HG02981 (cell line): ENCODE results near the gene NAALADL2.
"Not testable (repeated sequence)": the region's sequence is repeated elsewhere in the genome, so short reads cannot be mapped to it uniquely, and the experiment has no call there.

Source experiments
- ATAC-seq: cut with Tn5 transposase; IDR thresholded peaks from one replicate; pipeline ENCODE4 v1.9.1; 2021; ENCODE audit warnings: mild to moderate bottlenecking, moderate library complexity; ENCODE audit not compliant: unreplicated experiment

The NAALADL2 gene

DNA sequence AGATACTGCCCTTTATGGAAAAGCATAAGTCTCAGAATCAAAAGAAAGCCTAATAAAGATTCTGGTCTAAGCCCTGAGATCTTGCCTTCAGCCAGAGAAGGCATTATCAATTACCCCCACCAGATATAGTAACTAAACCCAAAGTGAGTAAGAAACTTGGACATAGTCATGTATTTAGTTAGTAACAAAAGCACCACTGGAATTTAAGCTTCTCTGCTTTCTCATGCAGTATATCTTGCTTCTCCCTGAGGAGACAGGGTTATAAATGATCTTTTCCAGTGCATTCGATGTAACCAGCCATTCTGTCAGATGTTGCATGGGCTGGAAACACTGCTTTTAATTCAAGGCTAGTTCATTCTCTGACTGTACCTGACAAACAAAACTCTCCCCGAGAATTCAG, 946.7 kb downstream of the NAALADL2 start:
- no peak for ATAC-seq

DNA sequence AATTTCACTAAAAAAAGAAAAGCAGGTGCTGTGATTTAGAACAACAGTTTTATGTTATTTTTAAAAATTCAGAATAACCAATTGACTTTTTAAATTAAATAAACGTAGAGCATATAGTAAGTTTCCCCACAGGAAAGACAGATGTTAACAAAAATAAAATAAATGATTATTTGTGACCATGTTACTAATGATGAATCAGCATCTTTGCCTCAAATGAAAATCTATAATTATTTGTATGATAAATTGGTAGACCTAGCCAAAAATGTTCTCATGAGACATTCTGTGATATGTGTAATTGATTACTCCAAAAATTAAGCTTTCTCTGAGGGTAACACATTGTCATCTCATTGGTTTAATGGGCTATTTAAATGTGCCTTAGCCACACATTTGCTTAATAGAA, 948.0 kb downstream of the NAALADL2 start:
- ATAC-seq: no peak

DNA sequence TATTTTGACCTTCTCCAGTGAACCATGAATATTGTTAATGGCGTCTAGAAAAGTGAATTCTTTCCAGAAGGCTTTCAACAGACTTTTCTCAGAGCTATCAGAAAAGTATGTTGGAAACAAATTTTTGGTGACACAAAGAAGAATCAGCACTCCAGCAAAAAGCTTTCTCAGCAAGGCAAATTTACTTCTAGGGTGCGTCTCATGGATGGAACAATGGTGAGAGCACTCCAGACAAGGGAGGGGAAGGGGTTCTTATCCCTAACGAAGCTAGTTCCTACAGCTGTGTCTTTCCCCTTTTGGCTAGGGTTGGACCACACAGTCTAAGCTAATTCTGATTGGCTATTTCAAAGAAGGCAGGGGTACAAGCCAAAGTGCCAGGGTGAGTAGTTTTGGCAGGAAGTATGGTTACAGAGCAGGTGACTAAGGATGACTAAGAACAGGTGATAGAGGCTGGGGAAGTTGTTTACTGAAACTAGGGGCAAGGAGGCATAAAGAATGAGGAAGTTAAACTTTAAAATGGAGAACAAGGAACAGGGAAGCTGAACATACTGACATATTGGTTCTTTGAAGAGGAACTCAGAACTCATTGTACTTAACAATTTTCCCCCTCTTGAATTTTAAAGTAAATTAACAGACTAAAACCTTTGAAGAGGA, 959.8 kb downstream of the NAALADL2 start:
- ATAC-seq: peak; percentile 72

DNA sequence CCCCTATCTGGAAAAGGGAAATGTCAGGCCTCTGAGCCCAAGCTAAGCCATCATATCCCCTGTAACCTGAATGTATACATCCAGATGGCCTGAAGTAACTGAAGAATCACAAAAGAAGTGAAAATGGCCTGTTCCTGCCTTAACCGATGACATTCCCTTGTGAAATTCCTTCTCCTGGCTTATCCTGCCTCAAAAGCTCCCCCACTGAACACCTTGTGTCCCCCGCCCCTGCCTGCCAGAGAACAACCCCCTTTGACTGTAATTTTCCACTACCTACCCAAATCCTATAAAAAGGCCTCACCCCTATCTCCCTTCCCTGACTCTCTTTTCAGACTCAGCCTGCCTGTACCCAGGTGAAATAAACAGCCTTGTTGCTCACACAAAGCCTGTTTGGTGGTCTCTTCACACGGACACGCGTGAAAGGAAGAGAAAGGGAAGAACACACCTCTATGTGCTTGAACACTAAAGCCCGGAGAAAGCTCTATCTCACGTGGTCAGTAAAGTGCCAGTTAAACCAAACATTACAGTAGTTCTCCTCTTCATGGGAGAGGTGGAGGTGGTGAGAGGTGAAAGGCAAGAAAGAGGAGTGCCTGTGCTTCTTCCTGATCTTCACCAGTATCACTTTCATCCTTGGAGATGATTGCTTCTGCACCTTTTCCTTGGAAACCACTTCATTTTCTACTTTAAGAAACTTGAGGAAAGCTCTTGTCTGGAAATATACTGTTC, 963.8 kb downstream of the NAALADL2 start:
- ATAC-seq: not testable (repeated sequence)

DNA sequence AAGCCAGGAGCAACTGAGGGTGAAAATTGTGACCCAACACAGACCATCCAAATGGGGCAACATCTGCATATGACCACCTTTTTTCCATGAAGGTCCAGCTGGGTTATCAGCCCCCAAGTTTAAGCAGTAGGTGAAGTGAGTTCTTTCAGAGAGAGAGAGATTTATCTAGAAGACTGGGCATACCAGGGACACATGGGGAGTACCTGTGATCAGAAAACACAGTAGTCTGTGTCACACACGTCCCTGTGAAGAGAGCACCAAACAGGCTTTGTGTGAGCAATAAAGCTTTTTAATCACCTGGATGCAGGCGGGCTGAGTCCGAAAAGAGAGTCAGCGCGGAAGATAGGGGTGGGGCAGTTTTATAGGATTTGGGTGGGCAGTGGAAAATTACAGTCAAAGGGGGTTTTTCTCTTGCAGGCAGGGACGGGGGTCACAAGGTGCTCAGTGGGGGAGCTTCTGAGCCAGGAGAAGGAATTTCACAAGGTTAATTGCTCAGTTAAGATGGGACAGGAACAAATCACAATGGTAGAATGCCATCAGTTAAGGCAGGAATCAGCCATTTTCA, 966.0 kb downstream of the NAALADL2 start:
- ATAC-seq: not testable (repeated sequence)

DNA sequence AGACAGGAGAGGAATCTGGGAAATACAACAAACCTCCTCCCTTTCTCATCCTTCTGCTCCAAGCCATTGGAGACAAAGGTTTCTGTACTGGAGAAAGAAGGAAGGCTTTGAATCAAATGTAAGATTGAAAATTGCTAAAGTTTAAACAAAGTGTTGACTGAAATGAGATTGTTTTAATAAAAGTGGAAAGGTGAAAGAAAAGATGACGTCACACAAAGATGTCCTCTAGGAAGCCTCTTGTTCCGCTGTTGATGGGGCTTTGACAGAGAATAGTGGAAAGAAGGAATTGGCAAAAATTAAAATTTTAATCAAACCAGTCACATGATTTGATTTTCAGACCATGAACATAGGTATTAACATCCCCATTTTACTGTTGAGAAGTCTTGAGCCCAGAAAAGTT, 967.6 kb downstream of the NAALADL2 start:
- no peak for ATAC-seq

DNA sequence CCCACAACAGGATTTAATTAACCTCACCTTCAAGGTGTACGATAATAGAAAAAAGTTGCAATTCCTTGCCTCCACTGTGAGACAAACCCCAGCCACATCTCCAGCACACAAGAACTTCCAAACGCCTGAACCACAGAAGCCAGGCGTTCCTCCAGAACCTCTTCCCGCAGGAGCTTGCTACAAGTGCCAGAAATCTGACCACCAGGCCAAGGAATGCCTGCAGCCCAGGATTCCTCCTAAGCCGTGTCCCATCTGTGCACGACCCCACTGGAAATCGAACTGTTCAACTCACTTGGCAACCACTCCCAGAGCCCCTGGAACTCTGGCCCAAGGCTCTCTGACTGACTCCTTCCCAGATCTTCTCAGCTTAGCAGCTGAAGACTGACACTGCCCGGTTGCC, 970.7 kb downstream of the NAALADL2 start:
- ATAC-seq: not testable (repeated sequence)

DNA sequence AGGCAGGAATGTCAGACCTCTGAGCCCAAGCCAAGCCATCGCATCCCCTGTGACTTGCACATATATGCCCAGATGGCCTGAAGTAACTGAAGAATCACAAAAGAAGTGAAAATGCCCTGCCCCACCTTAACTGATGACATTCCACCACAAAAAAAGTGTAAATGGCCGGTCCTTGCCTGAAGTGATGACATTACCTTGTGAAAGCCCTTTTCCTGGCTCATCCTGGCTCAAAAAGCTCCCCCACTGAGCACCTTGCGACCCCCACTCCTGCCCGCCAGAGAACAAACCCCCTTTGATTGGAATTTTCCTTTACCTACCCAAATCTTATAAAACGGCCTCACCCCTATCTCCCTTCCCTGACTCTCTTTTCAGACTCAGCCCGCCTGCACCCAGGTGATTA, 976.6 kb downstream of the NAALADL2 start:
- not testable (repeated sequence) for ATAC-seq

DNA sequence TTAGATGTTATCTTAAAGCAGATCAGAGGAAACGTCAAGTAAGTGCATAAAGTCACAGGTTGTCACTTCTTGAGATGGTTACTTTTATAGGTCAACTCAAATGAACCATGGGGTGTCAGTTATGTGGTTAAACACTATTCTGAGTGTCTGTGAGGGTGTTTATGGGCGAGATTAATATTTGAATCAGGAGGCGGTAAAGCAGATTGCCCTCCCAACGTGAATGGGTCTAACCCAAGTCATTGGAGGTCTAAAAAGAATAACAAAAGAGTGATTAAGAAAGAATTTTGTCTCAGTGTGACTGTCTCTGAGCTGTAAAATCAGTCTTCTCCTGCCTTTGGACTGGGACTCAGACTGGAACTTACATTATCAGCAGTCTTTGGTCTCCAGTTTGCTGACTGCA, 977.5 kb downstream of the NAALADL2 start:
- ATAC-seq: no peak

DNA sequence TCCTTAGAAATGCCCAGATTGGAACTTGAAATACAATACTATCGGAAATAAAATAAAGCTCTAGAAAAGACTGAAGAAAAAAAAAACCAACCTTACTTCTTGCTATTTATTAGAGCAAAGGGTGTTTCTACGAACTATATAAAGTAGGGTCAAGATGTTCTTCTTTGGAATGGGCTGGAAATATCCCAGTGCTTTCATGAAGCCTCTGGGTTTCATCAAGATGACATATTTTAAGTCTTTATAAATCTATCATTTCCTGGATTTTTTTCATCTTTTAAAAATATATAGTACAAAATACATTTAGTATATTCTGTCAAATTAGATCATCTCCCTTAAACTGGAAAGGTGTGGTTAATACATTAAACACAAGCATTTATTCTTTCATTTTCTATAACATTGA, 978.8 kb downstream of the NAALADL2 start:
- no peak for ATAC-seq

DNA sequence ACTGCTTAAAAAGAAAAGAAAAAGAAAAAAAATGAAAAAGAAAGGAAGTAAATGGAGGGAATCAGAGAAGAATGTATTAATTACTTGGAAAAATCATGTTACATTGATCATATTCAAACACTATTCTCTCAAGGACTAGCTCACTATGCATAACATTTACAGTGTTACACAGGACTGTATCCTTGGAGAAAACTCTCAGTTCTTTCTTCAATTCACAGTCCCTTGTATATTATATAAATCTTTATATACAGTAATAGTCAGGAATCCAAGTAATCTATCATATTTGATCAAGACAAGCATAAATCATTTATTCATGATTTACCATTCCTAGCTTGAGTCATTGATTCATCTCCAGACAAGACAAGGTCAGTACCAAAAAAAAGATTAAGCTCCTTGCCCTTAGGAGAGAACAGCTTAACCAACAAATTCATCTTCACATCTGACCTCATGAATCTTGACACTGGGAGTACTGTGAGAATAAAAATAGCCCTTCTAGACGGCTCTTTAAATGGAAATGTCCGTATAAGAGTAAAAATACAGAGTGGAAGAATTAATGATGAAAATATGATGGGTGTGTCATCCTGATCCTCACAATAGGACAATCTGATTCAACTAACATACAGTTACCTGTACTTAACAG, 980.4 kb downstream of the NAALADL2 start:
- no peak for ATAC-seq

DNA sequence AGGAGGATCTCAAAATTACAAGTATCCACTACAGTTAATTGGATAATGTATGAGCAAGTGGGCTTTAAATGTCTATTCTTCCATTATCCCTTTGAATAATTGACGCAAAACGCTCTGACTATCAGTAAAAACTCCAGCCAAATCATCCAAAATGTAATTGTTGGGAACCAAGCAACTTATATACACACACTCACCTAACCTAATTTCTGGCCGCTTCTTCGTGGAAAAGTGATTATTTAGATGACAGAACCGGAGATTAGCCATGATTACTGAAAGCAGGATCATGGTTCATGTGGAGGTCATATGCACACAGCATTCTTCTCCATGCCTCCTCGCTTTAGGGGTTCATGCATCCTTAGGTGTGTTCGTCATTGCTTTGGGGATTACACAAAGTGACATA, 992.4 kb downstream of the NAALADL2 start:
- ATAC-seq: no peak

DNA sequence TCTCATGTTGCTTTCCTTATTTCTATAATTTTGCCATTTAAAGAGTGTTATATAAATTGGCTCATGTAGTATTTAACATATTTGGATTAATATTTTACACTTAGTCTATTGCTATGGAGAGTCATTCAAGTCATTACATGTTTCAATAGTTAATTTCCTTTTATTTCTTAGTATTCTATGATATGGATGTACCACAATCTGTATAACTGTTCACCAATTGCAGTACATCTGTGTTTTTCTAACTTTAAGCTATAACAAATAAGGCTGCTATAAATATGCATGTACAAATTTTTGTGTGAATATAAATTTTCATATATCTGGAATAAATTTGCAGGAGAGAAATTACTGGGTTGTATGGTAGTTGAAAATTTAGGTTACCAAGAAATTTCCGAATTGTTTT, 993.4 kb downstream of the NAALADL2 start:
- no peak for ATAC-seq

DNA sequence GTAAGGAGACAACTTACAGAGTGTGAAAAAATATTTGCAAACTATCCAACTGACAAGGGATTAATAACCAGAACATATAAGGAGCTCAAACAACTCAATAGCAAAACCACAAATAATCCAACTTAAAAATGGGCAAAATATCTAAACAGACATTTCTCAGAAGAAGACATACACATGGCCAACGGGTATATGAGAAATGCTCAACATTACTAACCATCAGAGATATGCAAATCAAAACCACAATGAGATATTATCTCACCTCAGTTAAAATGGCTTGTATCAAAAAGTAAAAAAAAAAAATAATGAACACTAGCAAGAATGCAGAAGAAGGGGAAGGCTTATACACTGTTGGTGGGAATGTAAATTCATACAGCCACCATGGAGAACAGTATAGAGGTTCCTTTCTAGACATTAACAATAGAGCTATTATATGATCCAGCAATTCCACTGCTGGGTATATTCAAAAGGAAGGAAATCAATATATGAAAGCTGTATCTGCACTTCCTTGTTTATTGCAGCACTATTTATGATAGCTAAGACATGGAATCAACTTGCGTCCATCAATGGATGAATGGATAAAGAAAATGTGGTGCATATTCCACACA, 998.6 kb downstream of the NAALADL2 start:
- no peak for ATAC-seq
